Brain microvascular endothelial cell (primary cell): ENCODE results near the gene PLOD1.
"Not testable (repeated sequence)": the region's sequence is repeated elsewhere in the genome, so short reads cannot be mapped to it uniquely, and the experiment has no call there.

Experiments
- DNase-seq: peaks from one replicate; pipeline ENCODE4 v3.0.0-alpha.2; 2020
- H3K27ac ChIP-seq: fragments of 250-450 bp; sonication (Bioruptor Pico); 2 replicates; pipeline ENCODE4 v1.5.1; 2020; ENCODE audit warnings: mild to moderate bottlenecking, moderate library complexity
- H3K27me3 ChIP-seq: fragments of 250-450 bp; sonication (Bioruptor Pico); replicated peaks from 2 replicates; pipeline ENCODE4 v1.5.1; 2020; ENCODE audit warnings: mild to moderate bottlenecking
- H3K36me3 ChIP-seq: fragments of 250-450 bp; sonication (Bioruptor Pico); replicated peaks from 2 replicates; pipeline ENCODE4 v1.5.1; 2020; ENCODE audit warnings: mild to moderate bottlenecking
- H3K4me3 ChIP-seq: 2 replicates; pipeline ENCODE4 v1.5.1; 2011; ENCODE audit warnings: low read depth, mild to moderate bottlenecking, control low read depth, low read length, moderate library complexity
- CTCF ChIP-seq: IDR thresholded peaks from 2 replicates; pipeline ENCODE4 v1.5.1; 2011; ENCODE audit warnings: low read depth, mild to moderate bottlenecking, moderate library complexity, low read length, control low read depth, inconsistent platforms; ENCODE audit errors: missing control alignments
- in situ Hi-C: cut with HindIII; loops from 2 replicates; pipeline ENCODE4 v1.10.0; 2017; ENCODE audit warnings: low sequenced_read_pairs, low pct_ligation_motif_present

PLOD1 gene

GRCh38 chr1:11888877-11889208 is 45.7 kb upstream of the PLOD1 start:
- TF ChIP-seq CTCF, result no peak
- Histone ChIP-seq H3K27ac (no peak overlapping the region), H3K4me3 (no peak overlapping the region), H3K36me3 (no peaks in the 10 kb centered on the region), H3K27me3 (peaks cover 2% of the 10 kb centered on the region)
- DNase-seq, result no peak
- in situ Hi-C loops, result no loop called here

GRCh38 chr1:11891433-11892186 is 42.9 kb upstream of the PLOD1 start:
- DNase-seq, result no peak
- Histone ChIP-seq H3K27me3 (peaks cover 2% of the 10 kb centered on the region), H3K4me3 (no peak overlapping the region), H3K36me3 (no peaks in the 10 kb centered on the region), H3K27ac (no peak overlapping the region)
- no peak for TF ChIP-seq CTCF
- in situ Hi-C loops, result no loop called here

GRCh38 chr1:11893907-11894251 is 40.6 kb upstream of the PLOD1 start:
- DNase-seq, result no peak
- Histone ChIP-seq H3K27me3 (peaks cover 9% of the 10 kb centered on the region), H3K36me3 (no peaks in the 10 kb centered on the region), H3K4me3 (no peak overlapping the region), H3K27ac (no peak overlapping the region)
- in situ Hi-C loops, result no loop called here
- peak; percentile 98 for TF ChIP-seq CTCF

- H3K36me3 ChIP-seq, DNase-seq, H3K4me3 ChIP-seq, in situ Hi-C loops, H3K27ac ChIP-seq: not testable (repeated sequence)
- peaks cover 15% of the 10 kb centered on the region for H3K27me3 ChIP-seq
Measured at GRCh38 chr1:11894501-11894900, 40.0 kb upstream of the PLOD1 start.

- Histone ChIP-seq H3K27me3 (peaks cover 21% of the 10 kb centered on the region), H3K27ac (no peak overlapping the region), H3K4me3 (no peak overlapping the region), H3K36me3 (no peaks in the 10 kb centered on the region)
- no peak for TF ChIP-seq CTCF
- no peak for DNase-seq
- in situ Hi-C loops, result no loop called here
Measured at GRCh38 chr1:11898086-11898785, 36.3 kb upstream of the PLOD1 start.

GRCh38 chr1:11898831-11899467 is 35.6 kb upstream of the PLOD1 start:
- Histone ChIP-seq H3K27me3 (peaks cover 21% of the 10 kb centered on the region), H3K36me3 (no peaks in the 10 kb centered on the region), H3K4me3 (no peak overlapping the region), H3K27ac (no peak overlapping the region)
- in situ Hi-C loops, result no loop called here
- DNase-seq, result no peak
- no peak for TF ChIP-seq CTCF

GRCh38 chr1:11901446-11901845 is 33.1 kb upstream of the PLOD1 start:
- H3K27ac ChIP-seq, H3K4me3 ChIP-seq, in situ Hi-C loops, DNase-seq, H3K36me3 ChIP-seq: not testable (repeated sequence)
- H3K27me3 ChIP-seq, result peaks cover 21% of the 10 kb centered on the region
